A549 (cell line): ENCODE results near the gene KCNAB2. TPM values are rescaled to one million over a fixed set of nuclear protein-coding genes. Genes with fewer than 3 reads are reported as not detected.

ENCODE experiments used
- ATAC-seq, 2 experiments: fragments of 200-7000 bp in 1 of 2; fragments of >200 bp in 1 of 2; cut with Nextera tagmentation in 1 of 2; cut with Tn5 transposase in 1 of 2; 3 replicates each; pipeline versions ENCODE4 v1.8.0 to v1.9.1; 2018 to 2020; ENCODE audit warnings: mild to moderate bottlenecking in 1 of 2, moderate library complexity in 1 of 2
- CTCF ChIA-PET: fragments of 300-600 bp; sonication (Branson Sonifier 250); formaldehyde crosslinking; extraction: SDS; loops from one replicate; lab custom pipeline; 2021; ENCODE audit warnings: antibody characterized with exemption, inconsistent platforms; lab: Yijun Ruan, JAX
- POLR2A ChIA-PET: fragments of 350-600 bp; formaldehyde crosslinking; extraction: SDS; loops from one replicate; lab custom pipeline; 2021; ENCODE audit warnings: antibody characterized with exemption, inconsistent platforms; lab: Yijun Ruan, JAX
- DNase-seq, 2 experiments: peaks; one replicate each; pipeline versions ENCODE4 v3.0.0 to v3.0.0-alpha.2; 2011 to 2016; ENCODE audit warnings: low read depth in 1 of 2, low spot score in 1 of 2
- FAIRE-seq: peaks from 2 replicates; lab custom pipeline; 2011; peaks lifted over from hg19 to GRCh38; lab: Jason Lieb, UNC
- H3K27ac ChIP-seq, 2 experiments: fragments of >200 bp; sonication (Bioruptor Twin); formaldehyde crosslinking; 3 replicates each; pipeline ENCODE4 v1.5.1; 2016 to 2017
- H3K4me1 ChIP-seq: fragments of >200 bp; sonication (Bioruptor Twin); formaldehyde crosslinking; 3 replicates; pipeline ENCODE4 v1.6.1; 2016
- H3K4me2 ChIP-seq: fragments of >200 bp; sonication (Bioruptor Twin); formaldehyde crosslinking; 3 replicates; pipeline ENCODE4 v1.6.1; 2016
- H3K4me3 ChIP-seq: fragments of >200 bp; sonication (Bioruptor Twin); formaldehyde crosslinking; 3 replicates; pipeline ENCODE4 v1.5.1; 2016
- H3K9me3 ChIP-seq: fragments of >200 bp; sonication (Bioruptor Twin); formaldehyde crosslinking; 3 replicates; pipeline ENCODE4 v1.6.1; 2016
- CBX2 ChIP-seq: fragments of 200-600 bp; sonication (generic); IDR thresholded peaks from 2 replicates; pipeline ENCODE4 v1.6.1; 2016; ENCODE audit warnings: low read depth, mild to moderate bottlenecking, borderline replicate concordance
- CHD2 ChIP-seq: fragments of 150-350 bp; IDR thresholded peaks from 2 replicates; pipeline ENCODE4 v1.6.1; 2014; ENCODE audit warnings: low read length; ENCODE audit not compliant: partially characterized antibody
- EHMT2 ChIP-seq: fragments of 200-600 bp; sonication (generic); IDR thresholded peaks from 2 replicates; pipeline ENCODE4 v1.6.1; 2016; ENCODE audit warnings: antibody characterized with exemption, low read depth, mild to moderate bottlenecking, moderate library complexity
- FOSB ChIP-seq: fragments of 250-450 bp; sonication (Bioruptor Pico); IDR thresholded peaks from 2 replicates; pipeline ENCODE4 v1.5.0; 2020; ENCODE audit warnings: mild to moderate bottlenecking, moderate library complexity
- GATA3 ChIP-seq: IDR thresholded peaks from 2 replicates; pipeline ENCODE4 v1.6.1; 2012; ENCODE audit warnings: borderline replicate concordance
- HDAC2 ChIP-seq: fragments of 200-600 bp; sonication (generic); IDR thresholded peaks from 2 replicates; pipeline ENCODE4 v1.6.1; 2016
- HEYL ChIP-seq: fragments of 250-450 bp; sonication (Bioruptor Pico); IDR thresholded peaks from 2 replicates; pipeline ENCODE4 v1.8.0; 2021; ENCODE audit warnings: mild to moderate bottlenecking, moderate library complexity
- JUN ChIP-seq, 2 experiments: fragments of >200 bp; sonication (Bioruptor Twin); formaldehyde crosslinking; IDR thresholded peaks; 2 replicates in 1 of 2; 3 replicates in 1 of 2; pipeline ENCODE4 v1.6.1; 2016 to 2017
- KDM1A ChIP-seq: fragments of 200-600 bp; sonication (generic); IDR thresholded peaks from 2 replicates; pipeline ENCODE4 v1.6.1; 2016; ENCODE audit warnings: low read depth, mild to moderate bottlenecking
- KDM5A ChIP-seq: fragments of 200-600 bp; sonication (generic); IDR thresholded peaks from 2 replicates; pipeline ENCODE4 v1.6.1; 2016; ENCODE audit warnings: antibody characterized with exemption, mild to moderate bottlenecking
- MYC ChIP-seq: IDR thresholded peaks from 2 replicates; pipeline ENCODE4 v1.6.1; 2012; ENCODE audit warnings: mild to moderate bottlenecking, inconsistent platforms, low read length, improper control_type of control experiment, borderline replicate concordance
- NPAS2 ChIP-seq: fragments of 250-450 bp; sonication (Bioruptor Pico); IDR thresholded peaks from 2 replicates; pipeline ENCODE4 v1.8.0; 2022; ENCODE audit warnings: mild to moderate bottlenecking, moderate library complexity, borderline replicate concordance
- RAD21 ChIP-seq, 2 experiments: fragments of >200 bp in 1 of 2; sonication (Bioruptor Twin) in 1 of 2; formaldehyde crosslinking in 1 of 2; IDR thresholded peaks in 1 of 2; conservative IDR thresholded peaks in 1 of 2; 2 replicates in 1 of 2; 3 replicates in 1 of 2; pipeline ENCODE4 v1.6.1; 2012 to 2018; ENCODE audit warnings: inconsistent platforms in 1 of 2
- RNF2 ChIP-seq: fragments of 200-600 bp; sonication (generic); IDR thresholded peaks from 2 replicates; pipeline ENCODE4 v1.6.1; 2016; ENCODE audit warnings: low read depth, mild to moderate bottlenecking, antibody characterized with exemption, moderate library complexity, borderline replicate concordance
- TP53 ChIP-seq: fragments of 250-450 bp; sonication (Bioruptor Pico); IDR thresholded peaks from 2 replicates; pipeline ENCODE4 v1.5.0; 2021; ENCODE audit warnings: mild to moderate bottlenecking, moderate library complexity
- ZSCAN20 ChIP-seq: fragments of 250-450 bp; sonication (Bioruptor Pico); IDR thresholded peaks from 2 replicates; pipeline ENCODE4 v1.8.0; 2022; ENCODE audit warnings: mild to moderate bottlenecking, moderate library complexity
- WGBS: methylation state at CpG from one replicate; pipeline ENCODE4 v1.1.6; 2017; ENCODE audit errors: missing lambda C conversion rate; 5-methylcytosine and 5-hydroxymethylcytosine counted together
- polyA plus RNA-seq, 4 experiments: library from polyadenylated mRNA; depleted of rRNA in 3 of 4; stranded (reverse); fragments of >200 nt; fragmentation: RNase III in 1 of 4; extraction: RNeasy Plus Mini Kit Qiagen cat#74134 plus additional on column Dnase treatment in 1 of 4; gene quantifications; 2 replicates in 3 of 4; 3 replicates in 1 of 4; pipeline ENCODE4 v1.2.3, GENCODE V29; 2011 to 2017
- TF ChIP-seq, protein P1 (sequence below): IDR thresholded peaks from 2 replicates; pipeline ENCODE4 v1.6.1; 2012
- TF ChIP-seq, protein P2 (sequence below): fragments of 250-450 bp; sonication (Bioruptor Pico); IDR thresholded peaks from 2 replicates; pipeline ENCODE4 v1.5.0; 2021; ENCODE audit warnings: mild to moderate bottlenecking, moderate library complexity, borderline replicate concordance
- TF ChIP-seq, protein P3 (sequence below): fragments of >200 bp; sonication (Bioruptor Twin); formaldehyde crosslinking; IDR thresholded peaks from 3 replicates; pipeline ENCODE4 v1.6.1; 2016

Gene KCNAB2
- polyA plus RNA-seq, 2 of the 4 experiments (the other 2 are of a cell fraction): 7.3 to 9.9 TPM

DNA sequence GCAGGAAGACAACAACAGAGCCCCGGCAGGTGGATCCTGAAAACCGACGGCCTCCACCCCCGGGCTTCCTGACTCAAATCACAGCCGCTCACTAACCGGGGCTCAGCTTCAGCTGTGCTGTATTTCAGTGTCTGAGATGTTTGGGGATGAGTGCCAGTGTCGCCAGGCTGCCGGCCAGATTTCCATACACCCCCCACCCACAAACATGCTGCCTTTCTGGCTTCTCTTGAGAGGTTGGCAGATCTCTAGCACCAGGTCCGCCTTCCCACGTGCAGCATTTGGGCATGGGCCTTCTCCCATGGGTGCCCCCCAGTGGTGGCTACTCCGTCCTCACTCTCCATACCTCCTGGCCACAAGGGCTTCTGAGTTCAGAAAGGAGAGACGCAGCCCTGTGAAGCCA is 34.8 kb downstream of the KCNAB2 start (continued):
- TF ChIP-seq, protein P1, sequence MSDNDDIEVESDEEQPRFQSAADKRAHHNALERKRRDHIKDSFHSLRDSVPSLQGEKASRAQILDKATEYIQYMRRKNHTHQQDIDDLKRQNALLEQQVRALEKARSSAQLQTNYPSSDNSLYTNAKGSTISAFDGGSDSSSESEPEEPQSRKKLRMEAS: no peak
- no peak for TF ChIP-seq ZSCAN20
- TF ChIP-seq KDM5A: no peak
- no peak for TF ChIP-seq JUN (IDR thresholded peaks at IDR 0.05)
- TF ChIP-seq, protein P2, sequence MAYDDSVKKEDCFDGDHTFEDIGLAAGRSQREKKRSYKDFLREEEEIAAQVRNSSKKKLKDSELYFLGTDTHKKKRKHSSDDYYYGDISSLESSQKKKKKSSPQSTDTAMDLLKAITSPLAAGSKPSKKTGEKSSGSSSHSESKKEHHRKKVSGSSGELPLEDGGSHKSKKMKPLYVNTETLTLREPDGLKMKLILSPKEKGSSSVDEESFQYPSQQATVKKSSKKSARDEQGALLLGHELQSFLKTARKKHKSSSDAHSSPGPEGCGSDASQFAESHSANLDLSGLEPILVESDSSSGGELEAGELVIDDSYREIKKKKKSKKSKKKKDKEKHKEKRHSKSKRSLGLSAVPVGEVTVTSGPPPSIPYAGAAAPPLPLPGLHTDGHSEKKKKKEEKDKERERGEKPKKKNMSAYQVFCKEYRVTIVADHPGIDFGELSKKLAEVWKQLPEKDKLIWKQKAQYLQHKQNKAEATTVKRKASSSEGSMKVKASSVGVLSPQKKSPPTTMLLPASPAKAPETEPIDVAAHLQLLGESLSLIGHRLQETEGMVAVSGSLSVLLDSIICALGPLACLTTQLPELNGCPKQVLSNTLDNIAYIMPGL (CRISPR knock-in tag): no peak

DNA sequence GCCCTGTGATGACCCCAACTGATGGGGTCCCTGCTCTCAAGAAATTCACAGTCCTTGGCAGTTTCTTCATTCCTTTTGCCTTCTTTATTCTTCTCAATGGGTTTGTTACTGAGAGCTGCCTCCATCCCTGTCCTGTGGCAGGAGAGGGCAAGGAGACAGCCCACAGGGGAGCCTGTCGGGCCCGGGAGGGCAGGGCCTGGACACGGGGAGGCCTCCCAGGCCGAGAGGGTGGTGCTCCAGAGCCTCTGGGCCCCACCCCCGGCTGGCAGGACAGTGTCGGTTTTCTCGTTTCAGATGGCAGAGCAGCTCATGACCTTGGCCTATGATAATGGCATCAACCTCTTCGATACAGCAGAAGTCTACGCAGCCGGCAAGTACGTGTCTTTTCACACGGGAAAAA is 36.2 kb downstream of the KCNAB2 start:
- no peak for ATAC-seq
- H3K4me1 ChIP-seq: no peaks in the 10 kb centered on the region
- no peak overlapping the region for H3K4me3 ChIP-seq
- ChIA-PET CTCF (interaction anchor here (1.1 to 1.6 kb wide), 3 partner anchors 11 to 88 kb away, joined by 3 to 4 read pairs (median 3); no protein-coding TSS in a partner anchor), POLR2A (no interaction called here)
- DNase-seq: no peak
- H3K27ac ChIP-seq: no peak overlapping the region
- no peaks in the 10 kb centered on the region for H3K9me3 ChIP-seq
- 74% methylated on average over 12 of the region's 12 CpGs for WGBS
- H3K4me2 ChIP-seq: no peak overlapping the region
- no peak for TF ChIP-seq NPAS2 (CRISPR knock-in tag)
- TF ChIP-seq EHMT2: no peak
- TF ChIP-seq CHD2: no peak
- TF ChIP-seq TP53: no peak
- no peak for FAIRE-seq

DNA sequence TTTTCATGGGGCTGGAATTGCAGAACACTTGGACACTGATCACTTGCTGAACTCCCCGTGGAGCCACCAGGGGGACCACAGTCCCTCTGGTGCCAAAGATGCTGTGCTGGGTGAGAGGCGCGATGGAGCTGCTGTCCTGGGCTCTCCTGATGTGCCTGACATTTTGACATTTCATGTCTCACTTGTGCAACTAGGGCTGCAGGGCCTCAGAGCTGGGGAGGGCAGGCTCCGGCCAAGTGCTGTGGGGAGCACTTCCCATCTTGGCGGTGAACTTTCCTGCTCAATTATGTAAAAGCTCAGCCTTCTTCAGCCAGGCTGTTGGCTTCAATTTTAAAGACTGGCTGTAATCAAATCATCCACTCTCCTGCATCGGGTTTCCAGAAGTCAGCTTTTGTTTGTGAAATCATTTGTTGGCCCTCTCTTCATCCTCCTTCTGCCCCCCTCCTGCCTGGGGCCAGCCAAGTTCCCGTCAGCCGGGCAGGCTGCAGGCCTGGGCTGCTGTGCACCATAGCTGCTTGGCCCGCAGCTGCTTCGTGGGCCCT is 36.8 kb downstream of the KCNAB2 start:
- Histone ChIP-seq H3K27ac (no peak overlapping the region), H3K9me3 (no peaks in the 10 kb centered on the region), H3K4me1 (no peaks in the 10 kb centered on the region), H3K4me2 (no peak overlapping the region), H3K4me3 (no peak overlapping the region)
- WGBS: 77% methylated on average over 3 of the region's 10 CpGs
- FAIRE-seq (no peak), DNase-seq (no peak), ATAC-seq (peak in 1 of 2 experiments; percentile 76; a peak in 3 of 6 replicates)
- ChIA-PET CTCF (interaction anchor here (1.1 to 1.6 kb wide), 3 partner anchors 11 to 87 kb away, joined by 3 to 4 read pairs (median 3); no protein-coding TSS in a partner anchor), POLR2A (no interaction called here)
- TF ChIP-seq TP53 (no peak), CBX2 (no peak), RAD21 (conservative IDR thresholded peaks at IDR 0.05 in 1 of 2, IDR thresholded peaks at IDR 0.05 in 1 of 2) (peak in 1 of 2 experiments; percentile 18; a peak in 1 of 5 replicates), HEYL (CRISPR knock-in tag) (no peak)

DNA sequence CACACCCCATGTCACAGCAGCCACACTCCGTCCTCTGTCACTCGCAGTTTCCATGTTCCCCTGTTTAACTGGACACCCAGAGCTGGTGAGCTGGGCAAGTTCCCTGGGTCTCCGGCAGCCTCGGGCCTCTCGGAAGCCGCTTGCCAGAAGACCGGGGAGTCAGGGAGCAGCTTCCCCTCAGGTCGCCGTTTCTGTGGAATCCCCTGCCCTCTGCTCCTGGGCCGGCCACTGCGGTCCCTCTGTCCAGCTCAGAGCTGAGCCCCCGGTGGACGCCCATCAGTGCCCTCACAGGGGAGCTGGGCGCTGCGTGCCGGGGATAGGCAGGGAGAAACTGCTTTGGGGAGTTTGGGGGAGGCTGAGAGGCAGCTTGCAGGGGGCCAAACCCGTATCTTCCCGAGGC is 37.7 kb downstream of the KCNAB2 start:
- Histone ChIP-seq H3K4me1 (no peaks in the 10 kb centered on the region), H3K9me3 (no peaks in the 10 kb centered on the region)
- 87% methylated on average over 8 of the region's 18 CpGs for WGBS
- no peak for FAIRE-seq
- CTCF ChIA-PET: interaction anchor here (1.1 to 1.6 kb wide), 2 partner anchors 12 to 26 kb away, joined by 3 to 5 read pairs; no protein-coding TSS in a partner anchor
- TF ChIP-seq GATA3: no peak
- TF ChIP-seq MYC: no peak
- no peak for TF ChIP-seq KDM1A
- TF ChIP-seq RNF2: no peak
- TF ChIP-seq KDM5A: no peak
- no peak for TF ChIP-seq FOSB (CRISPR knock-in tag)
- TF ChIP-seq, protein P2 (CRISPR knock-in tag): no peak
- no peak for TF ChIP-seq CHD2
- TF ChIP-seq HDAC2: no peak
- TF ChIP-seq, protein P3, sequence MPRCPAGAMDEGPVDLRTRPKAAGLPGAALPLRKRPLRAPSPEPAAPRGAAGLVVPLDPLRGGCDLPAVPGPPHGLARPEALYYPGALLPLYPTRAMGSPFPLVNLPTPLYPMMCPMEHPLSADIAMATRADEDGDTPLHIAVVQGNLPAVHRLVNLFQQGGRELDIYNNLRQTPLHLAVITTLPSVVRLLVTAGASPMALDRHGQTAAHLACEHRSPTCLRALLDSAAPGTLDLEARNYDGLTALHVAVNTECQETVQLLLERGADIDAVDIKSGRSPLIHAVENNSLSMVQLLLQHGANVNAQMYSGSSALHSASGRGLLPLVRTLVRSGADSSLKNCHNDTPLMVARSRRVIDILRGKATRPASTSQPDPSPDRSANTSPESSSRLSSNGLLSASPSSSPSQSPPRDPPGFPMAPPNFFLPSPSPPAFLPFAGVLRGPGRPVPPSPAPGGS: no peak
- TF ChIP-seq, all 56 proteins: peak for 0
- POLR2A ChIA-PET: no interaction called here
- H3K27ac ChIP-seq: no peak overlapping the region
- ATAC-seq (no peak), DNase-seq (no peak)
- H3K4me3 ChIP-seq: no peak overlapping the region
- H3K4me2 ChIP-seq: no peak overlapping the region
